LNCaP clone FGC (cell line): ENCODE results near the gene SRSF11.

Source experiments
- DNase-seq: peaks from one replicate; pipeline ENCODE4 v3.0.0-alpha.2; 2011; ENCODE audit warnings: low read depth
- H3K4me3 ChIP-seq: 2 replicates; pipeline ENCODE4 v1.5.1; 2011; ENCODE audit warnings: mild to moderate bottlenecking, low read depth, low read length, control low read depth
- CTCF ChIP-seq: IDR thresholded peaks from 2 replicates; pipeline ENCODE4 v1.5.1; 2012; ENCODE audit warnings: mild to moderate bottlenecking; ENCODE audit not compliant: control insufficient read depth, insufficient read depth; ENCODE audit errors: extremely low read depth

Gene SRSF11

GRCh38 chr1:70247768-70248167 is 26.6 kb downstream of the SRSF11 start:
- no peak overlapping the region for H3K4me3 ChIP-seq
- no peak for DNase-seq
- TF ChIP-seq CTCF = no peak

- H3K4me3 ChIP-seq = no peak overlapping the region
- TF ChIP-seq CTCF = no peak
Observed at GRCh38 chr1:70248729-70249128, 27.5 kb downstream of the SRSF11 start.

GRCh38 chr1:70256664-70257063 is 35.5 kb downstream of the SRSF11 start:
- DNase-seq = no peak
- TF ChIP-seq CTCF = no peak

More at GRCh38 chr1:70248729-70249128, 27.5 kb downstream of the SRSF11 start:
- no peak for DNase-seq

GRCh38 chr1:70264839-70265238 is 43.7 kb downstream of the SRSF11 start:
- no peak for TF ChIP-seq CTCF
- no peak for DNase-seq

More at GRCh38 chr1:70256664-70257063, 35.5 kb downstream of the SRSF11 start:
- H3K4me3 ChIP-seq = no peak overlapping the region

GRCh38 chr1:70265946-70266345 is 44.8 kb downstream of the SRSF11 start:
- TF ChIP-seq CTCF = no peak
- no peak overlapping the region for H3K4me3 ChIP-seq
- no peak for DNase-seq

More at GRCh38 chr1:70264839-70265238, 43.7 kb downstream of the SRSF11 start:
- no peak overlapping the region for H3K4me3 ChIP-seq

GRCh38 chr1:70277875-70278274 is 56.7 kb downstream of the SRSF11 start:
- TF ChIP-seq CTCF = no peak
- no peak overlapping the region for H3K4me3 ChIP-seq
- no peak for DNase-seq

GRCh38 chr1:70278710-70279109 is 57.5 kb downstream of the SRSF11 start:
- no peak for DNase-seq
- H3K4me3 ChIP-seq = no peak overlapping the region
- TF ChIP-seq CTCF = no peak
